Neutrophil (primary cell): ENCODE results near the gene CXCL3.

Source experiments
- H3K27ac ChIP-seq: fragments of 200-600 bp; sonication (generic); 2 replicates; pipeline ENCODE4 v1.5.1; 2016; ENCODE audit warnings: mild to moderate bottlenecking, moderate library complexity
- H3K27me3 ChIP-seq: fragments of 200-600 bp; sonication (generic); 2 replicates; pipeline ENCODE4 v1.6.0; 2016; ENCODE audit warnings: mild to moderate bottlenecking
- H3K36me3 ChIP-seq: fragments of 200-600 bp; sonication (generic); 2 replicates; pipeline ENCODE4 v1.5.1; 2017
- H3K4me1 ChIP-seq, 2 experiments: fragments of 200-600 bp in 1 of 2; sonication (generic) in 1 of 2; 1 replicate in 1 of 2; 2 replicates in 1 of 2; pipeline versions ENCODE4 v1.5.1 to v1.6.1; 2013 to 2016; ENCODE audit warnings: low read depth in 1 of 2, low read length in 1 of 2, mild to moderate bottlenecking in 1 of 2, moderate library complexity in 1 of 2; ENCODE audit not compliant: control insufficient read depth in 1 of 2, insufficient read depth in 1 of 2
- H3K4me3 ChIP-seq, 2 experiments: fragments of 200-600 bp in 1 of 2; sonication (generic) in 1 of 2; 1 replicate in 1 of 2; 2 replicates in 1 of 2; pipeline ENCODE4 v1.5.1; 2013 to 2016; ENCODE audit warnings: low read depth in 1 of 2, low read length in 1 of 2, mild to moderate bottlenecking in 1 of 2, moderate library complexity in 1 of 2
- H3K9me3 ChIP-seq: fragments of 200-600 bp; sonication (generic); 2 replicates; pipeline ENCODE4 v1.5.1; 2016
- CTCF ChIP-seq: fragments of 200-600 bp; sonication (generic); IDR thresholded peaks from 2 replicates; pipeline ENCODE4 v1.5.1; 2016; ENCODE audit warnings: antibody characterized with exemption

CXCL3 gene

GRCh38 chr4:73990988-73991741, 47.3 kb downstream of the CXCL3 start:
- peaks cover 3% of the 10 kb centered on the region for H3K27me3 ChIP-seq
- H3K4me3 ChIP-seq = no peak overlapping the region
- H3K36me3 ChIP-seq = no peaks in the 10 kb centered on the region
- TF ChIP-seq CTCF = no peak
- no peaks in the 10 kb centered on the region for H3K4me1 ChIP-seq
- no peak overlapping the region for H3K27ac ChIP-seq
- H3K9me3 ChIP-seq = no peaks in the 10 kb centered on the region

- H3K4me1 ChIP-seq = no peaks in the 10 kb centered on the region
- H3K36me3 ChIP-seq = no peaks in the 10 kb centered on the region
- no peak overlapping the region for H3K4me3 ChIP-seq
- TF ChIP-seq CTCF = no peak
- H3K27me3 ChIP-seq = no peaks in the 10 kb centered on the region
- no peak overlapping the region for H3K27ac ChIP-seq
- H3K9me3 ChIP-seq = no peaks in the 10 kb centered on the region
Measured at GRCh38 chr4:73989928-73990327, 48.6 kb downstream of the CXCL3 start.

GRCh38 chr4:73989031-73989430, 49.5 kb downstream of the CXCL3 start:
- Histone ChIP-seq H3K4me3 (no peak overlapping the region), H3K4me1 (no peaks in the 10 kb centered on the region), H3K27ac (no peak overlapping the region), H3K36me3 (no peaks in the 10 kb centered on the region), H3K27me3 (no peaks in the 10 kb centered on the region), H3K9me3 (no peaks in the 10 kb centered on the region)
- TF ChIP-seq CTCF = no peak

- Histone ChIP-seq H3K27ac (no peak within 1 kb of the TSS), H3K27me3 (no peaks in the 10 kb centered on the region), H3K4me1 (no peaks in the 10 kb centered on the region), H3K36me3 (no peaks in the 10 kb centered on the region), H3K4me3 (no peak within 1 kb of the TSS), H3K9me3 (no peaks in the 10 kb centered on the region)
- no peak for TF ChIP-seq CTCF
Measured at GRCh38 chr4:73988061-73988460, 50.4 kb downstream of the CXCL3 start, which contains the start of gene PPBP. Gene PPBP (minus strand): TSS chr4:73988190. CDS start chr4:73988103, 87 bp downstream.
